Measurements from ENCODE around the gene RBP7.
"Not testable (repeated sequence)": the region's sequence is repeated elsewhere in the genome, so short reads cannot be mapped to it uniquely, and the experiment has no call there.

The RBP7 gene

GRCh38 chr1:9996624-9997582 is at the start of gene RBP7:
RBP7 (plus strand) TSS chr1:9997228; CDS start chr1:9997259, 31 bp downstream.
- DNase-seq (ENCODE audit: insufficient read length, low spot score) (peak; percentile 37), FAIRE-seq (no peak)

- FAIRE-seq (no peak), DNase-seq (ENCODE audit: insufficient read length, low spot score) (no peak)
Measured at GRCh38 chr1:9957726-9958125, 39.3 kb upstream of the RBP7 start.

- FAIRE-seq = no peak
Measured at GRCh38 chr1:9960011-9960410, 37.0 kb upstream of the RBP7 start.

GRCh38 chr1:9960706-9961562 is 36.1 kb upstream of the RBP7 start:
- peak; percentile 92 for FAIRE-seq
- peak; percentile 51 for DNase-seq (ENCODE audit: insufficient read length, low spot score)

More at GRCh38 chr1:9960011-9960410, 37.0 kb upstream of the RBP7 start:
- no peak for DNase-seq (ENCODE audit: insufficient read length, low spot score)

GRCh38 chr1:9984253-9984652 is 12.8 kb upstream of the RBP7 start:
- FAIRE-seq (no peak), DNase-seq (ENCODE audit: insufficient read length, low spot score) (no peak)

GRCh38 chr1:9985001-9985400 is 12.0 kb upstream of the RBP7 start:
- no peak for DNase-seq (ENCODE audit: insufficient read length, low spot score)
- FAIRE-seq = no peak

GRCh38 chr1:9989773-9990172 is 7.3 kb upstream of the RBP7 start:
- FAIRE-seq = no peak
- no peak for DNase-seq (ENCODE audit: insufficient read length, low spot score)

GRCh38 chr1:9990944-9991343 is 6.1 kb upstream of the RBP7 start:
- FAIRE-seq (no peak), DNase-seq (ENCODE audit: insufficient read length, low spot score) (no peak)

GRCh38 chr1:9992910-9993309 is 4.1 kb upstream of the RBP7 start:
- DNase-seq (ENCODE audit: insufficient read length, low spot score) (no peak), FAIRE-seq (no peak)

- DNase-seq (ENCODE audit: insufficient read length, low spot score) (no peak), FAIRE-seq (no peak)
Measured at GRCh38 chr1:9993561-9994075, 3.4 kb upstream of the RBP7 start.

GRCh38 chr1:10001016-10001665 is 4.1 kb downstream of the RBP7 start:
- FAIRE-seq (no peak), DNase-seq (ENCODE audit: insufficient read length, low spot score) (no peak)

GRCh38 chr1:10005248-10005647 is 8.2 kb downstream of the RBP7 start:
- FAIRE-seq; DNase-seq (ENCODE audit: insufficient read length, low spot score): not testable (repeated sequence)

- FAIRE-seq (no peak), DNase-seq (ENCODE audit: insufficient read length, low spot score) (no peak)
Measured at GRCh38 chr1:10007169-10007568, 10.1 kb downstream of the RBP7 start.

- no peak for FAIRE-seq
- DNase-seq (ENCODE audit: insufficient read length, low spot score) = no peak
Measured at GRCh38 chr1:10014016-10014415, 17.0 kb downstream of the RBP7 start.

- no peak for DNase-seq (ENCODE audit: insufficient read length, low spot score)
- no peak for FAIRE-seq
Measured at GRCh38 chr1:10019561-10019960, 22.5 kb downstream of the RBP7 start.

GRCh38 chr1:10020086-10020485 is 23.1 kb downstream of the RBP7 start:
- DNase-seq (ENCODE audit: insufficient read length, low spot score) (no peak), FAIRE-seq (no peak)

GRCh38 chr1:10020678-10021077 is 23.6 kb downstream of the RBP7 start:
- DNase-seq (ENCODE audit: insufficient read length, low spot score); FAIRE-seq: not testable (repeated sequence)

- DNase-seq (ENCODE audit: insufficient read length, low spot score) = not testable (repeated sequence)
Measured at GRCh38 chr1:10021992-10022391, 25.0 kb downstream of the RBP7 start.

GRCh38 chr1:10022656-10023055 is 25.6 kb downstream of the RBP7 start:
- DNase-seq (ENCODE audit: insufficient read length, low spot score) = no peak
- no peak for FAIRE-seq

More at GRCh38 chr1:10021992-10022391, 25.0 kb downstream of the RBP7 start:
- not testable (repeated sequence) for FAIRE-seq

- FAIRE-seq = no peak
- no peak for DNase-seq (ENCODE audit: insufficient read length, low spot score)
Measured at GRCh38 chr1:10025354-10025753, 28.3 kb downstream of the RBP7 start.

GRCh38 chr1:10027027-10027426 is 30.0 kb downstream of the RBP7 start:
- DNase-seq (ENCODE audit: insufficient read length, low spot score) (no peak), FAIRE-seq (no peak)

All from GM19239 (cell line).